ENCODE data around the gene ATG4D. TPM values are rescaled to one million over a fixed set of nuclear protein-coding genes. Genes with fewer than 3 reads are reported as not detected.

The ATG4D gene
- total and polyA plus RNA-seq, 2 of the 4 experiments (the other 2 are of a cell fraction) = 8.2 to 21.8 TPM

- Histone ChIP-seq H2BK15ac (ENCODE audit: low read depth, low read length) (no peak overlapping the region), H3K9me1 (ENCODE audit: insufficient read depth, low read length) (no peaks in the 10 kb centered on the region), H3K56ac (ENCODE audit: extremely low read depth, insufficient read depth, low read length) (no peak overlapping the region), H3K4me2 (ENCODE audit: low read depth, low read length) (no peak overlapping the region), H3K23ac (ENCODE audit: low read depth, low read length) (no peak overlapping the region), H3K14ac (replicated peaks; ENCODE audit: low read depth, low read length) (no peak overlapping the region), H4K8ac (ENCODE audit: low read depth in 2 of 2, low read length in 2 of 2) (no peak overlapping the region), H3K4ac (ENCODE audit: low read depth, low read length) (no peak overlapping the region), H2BK120ac (ENCODE audit: low read depth, low read length) (no peak overlapping the region), H3K18ac (ENCODE audit: low read depth, low read length) (no peak overlapping the region), H3K27ac (ENCODE audit: insufficient read depth, low read length) (no peak overlapping the region), H2BK5ac (ENCODE audit: low read depth, low read length, poor library complexity, severe bottlenecking) (no peak overlapping the region), H3K9me3 (ENCODE audit: control insufficient read depth, insufficient read depth, low read length) (peaks cover 2% of the 10 kb centered on the region; the same call in 1 of the 2 replicates), H3K27me3 (ENCODE audit: control insufficient read depth, insufficient read depth, low read length) (peaks cover 7% of the 10 kb centered on the region), H4K91ac (ENCODE audit: insufficient read depth, low read depth, low read length) (0 out of 2 replicates have a peak overlapping the region, but pooled peaks have one; percentile 4), H4K5ac (ENCODE audit: low read depth, low read length) (no peak overlapping the region), H4K20me1 (ENCODE audit: insufficient read depth, low read length) (no peaks in the 10 kb centered on the region), H2AK5ac (ENCODE audit: low read depth, low read length) (no peak overlapping the region), H3K9ac (ENCODE audit: low read depth, low read length) (no peak overlapping the region), H3K79me1 (ENCODE audit: low read depth in 1 of 2, low read length in 2 of 2) (no peaks in the 10 kb centered on the region), H3K4me3 (ENCODE audit: insufficient read depth, low read depth, low read length) (no peak overlapping the region), H2BK20ac (ENCODE audit: low read depth, low read length) (no peak overlapping the region), H2AFZ (replicated peaks; ENCODE audit: low read length, poor library complexity) (peak overlapping the region; percentile 77), H2AK9ac (replicated peaks; ENCODE audit: low read depth, low read length, poor library complexity) (no peak overlapping the region), H3K4me1 (ENCODE audit: control insufficient read depth, insufficient read depth, low read length) (no peaks in the 10 kb centered on the region), H3K36me3 (ENCODE audit: control insufficient read depth, insufficient read depth, low read length) (no peaks in the 10 kb centered on the region)
- DNase-seq = peak; percentile 36
- no TSS peak for BruUV-seq (replicated peaks)
- ATAC-seq (ENCODE audit: low read depth) = no peak
- POLR2A ChIA-PET (ENCODE audit: unreplicated experiment) = no interaction called here
- CTCF ChIA-PET = no interaction called here
- dilution Hi-C loops (cut with HindIII; ENCODE audit: low sequenced_read_pairs, unreplicated experiment) (no loop called here), intact Hi-C loops (cut with micrococcal nuclease) (no loop called here), in situ Hi-C loops (cut with MboI; ENCODE audit: low sequenced_read_pairs) (no loop called here)
- 35% methylated on average over 2 of the region's 6 CpGs; no CpG with 5 or more reads in 1 of the 2 experiments for WGBS, 2 experiments (ENCODE audit: extremely low coverage in 2 of 2, insufficient read length in 1 of 2)
- TF ChIP-seq FOS (IDR thresholded peaks at IDR 0.05; ENCODE audit: low read depth, low read length) = no peak
- no peak for TF ChIP-seq USF2 (IDR thresholded peaks at IDR 0.05; ENCODE audit: low read depth, low read length)
- no peak for TF ChIP-seq BHLHE40 (IDR thresholded peaks at IDR 0.05; ENCODE audit: low read depth, low read length)
- no peak for TF ChIP-seq SMC3 (IDR thresholded peaks at IDR 0.05; ENCODE audit: low read depth, low read length)
- no peak for TF ChIP-seq MAFK (IDR thresholded peaks at IDR 0.05; ENCODE audit: low read depth, low read length)
- no peak for TF ChIP-seq RFX5 (IDR thresholded peaks at IDR 0.05; ENCODE audit: low read depth, low read length)
- TF ChIP-seq MAZ (IDR thresholded peaks at IDR 0.05; ENCODE audit: borderline replicate concordance, low read depth, low read length) = no peak
- no peak for TF ChIP-seq CEBPB (IDR thresholded peaks at IDR 0.05; ENCODE audit: low read depth, low read length)
- no peak for TF ChIP-seq NFE2L2 (IDR thresholded peaks at IDR 0.05; ENCODE audit: low read depth, low read length)
- TF ChIP-seq CHD1 (IDR thresholded peaks at IDR 0.05; ENCODE audit: low read depth, low read length) = no peak
- no peak for TF ChIP-seq POLR2A (IDR thresholded peaks at IDR 0.05; ENCODE audit: low read depth, low read length)
- no peak for TF ChIP-seq MXI1 (IDR thresholded peaks at IDR 0.05; ENCODE audit: borderline replicate concordance, low read depth, low read length)
These were observed 8.1 kb upstream of the ATG4D start for GRCh38 chr19:10535613-10536012.
